Measurements from ENCODE around the gene ETF1. TPM values are rescaled to one million over a fixed set of nuclear protein-coding genes. Genes with fewer than 3 reads are reported as not detected.

ETF1 gene
- total and polyA plus RNA-seq, 3 donors from 2014 or later = 74.3 to 103 (median 75.3) TPM

GRCh38 chr5:138565100-138565821 is 22.2 kb upstream of the ETF1 start:
- no peak for TF ChIP-seq CTCF (IDR thresholded peaks at IDR 0.05)
- no peak for TF ChIP-seq POLR2A (IDR thresholded peaks at IDR 0.05)
- H3K36me3 ChIP-seq (ENCODE audit: low read depth, missing control alignments) = no peaks in the 10 kb centered on the region
- no peaks in the 10 kb centered on the region for H3K9me3 ChIP-seq
- no peak for DNase-seq
- no peaks in the 10 kb centered on the region for H3K4me1 ChIP-seq
- intact Hi-C loops (cut with DNase I; ENCODE audit: low total_unique reads) = no loop called here
- H3K4me3 ChIP-seq = no peak overlapping the region
- no peaks in the 10 kb centered on the region for H3K27me3 ChIP-seq
- H3K27ac ChIP-seq = no peak overlapping the region
- 82 to 87% methylated on average over 7 of the region's 7 CpGs for WGBS, 2 donors

GRCh38 chr5:138564242-138564641 is 21.2 kb upstream of the ETF1 start:
- H3K27me3 ChIP-seq = no peaks in the 10 kb centered on the region
- no peaks in the 10 kb centered on the region for H3K4me1 ChIP-seq
- TF ChIP-seq CTCF (IDR thresholded peaks at IDR 0.05) = no peak
- TF ChIP-seq POLR2A (IDR thresholded peaks at IDR 0.05) = no peak
- DNase-seq = no peak
- intact Hi-C loops (cut with DNase I; ENCODE audit: low total_unique reads) = no loop called here
- H3K36me3 ChIP-seq (ENCODE audit: low read depth, missing control alignments) = no peaks in the 10 kb centered on the region
- no peak overlapping the region for H3K27ac ChIP-seq
- H3K9me3 ChIP-seq = no peaks in the 10 kb centered on the region
- WGBS, 2 donors = 88% methylated on average over 9 of the region's 9 CpGs
- H3K4me3 ChIP-seq = no peak overlapping the region

- Histone ChIP-seq H3K36me3 (ENCODE audit: low read depth, missing control alignments) (no peaks in the 10 kb centered on the region), H3K27me3 (no peaks in the 10 kb centered on the region), H3K4me1 (no peaks in the 10 kb centered on the region), H3K4me3 (no peak overlapping the region), H3K9me3 (no peaks in the 10 kb centered on the region), H3K27ac (no peak overlapping the region)
- no peak for DNase-seq
- TF ChIP-seq CTCF (IDR thresholded peaks at IDR 0.05) = no peak
- TF ChIP-seq POLR2A (IDR thresholded peaks at IDR 0.05) = no peak
- WGBS, 2 donors = 79 to 84% methylated on average over 3 of the region's 3 CpGs
- intact Hi-C loops (cut with DNase I; ENCODE audit: low total_unique reads) = no loop called here
Observed at GRCh38 chr5:138563340-138564118, 20.5 kb upstream of the ETF1 start.

- Histone ChIP-seq H3K36me3 (ENCODE audit: low read depth, missing control alignments) (no peaks in the 10 kb centered on the region), H3K9me3 (no peaks in the 10 kb centered on the region), H3K4me1 (no peaks in the 10 kb centered on the region), H3K27ac (no peak overlapping the region), H3K27me3 (no peaks in the 10 kb centered on the region), H3K4me3 (no peak overlapping the region)
- DNase-seq = no peak
- intact Hi-C loops (cut with DNase I; ENCODE audit: low total_unique reads) = no loop called here
- WGBS, 2 donors = 88 to 94% methylated on average over 6 of the region's 6 CpGs
- TF ChIP-seq POLR2A (IDR thresholded peaks at IDR 0.05) (no peak), CTCF (IDR thresholded peaks at IDR 0.05) (no peak)
Observed at GRCh38 chr5:138560971-138561370, 17.9 kb upstream of the ETF1 start.

Data from testis (tissue), 3 donors.